Measurements from ENCODE around the gene DYRK1B. TPM values are rescaled to one million over a fixed set of nuclear protein-coding genes. Genes with fewer than 3 reads are reported as not detected.

DYRK1B gene
- total RNA-seq, 6 experiments from 2014 or later, result 2.5 to 6.3 (median 4.4) TPM

DNA sequence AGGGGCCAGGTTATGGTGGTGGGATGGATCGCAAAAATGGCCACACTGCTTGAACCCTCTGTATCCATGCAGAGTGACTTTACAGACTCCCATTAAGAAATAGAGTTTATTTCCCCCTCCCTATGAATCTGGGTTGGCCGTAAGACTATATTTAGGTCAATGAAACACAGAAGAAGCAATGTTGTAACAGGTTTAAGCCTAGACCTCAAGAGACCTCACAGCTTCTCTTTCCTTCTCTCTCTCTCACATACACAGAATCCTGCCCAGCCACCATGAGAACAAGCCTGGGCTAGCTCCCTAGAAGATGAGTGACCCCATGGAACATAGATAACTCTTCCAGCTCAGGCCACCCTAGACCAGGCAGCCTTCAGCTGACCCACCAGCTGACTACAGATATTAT is 33.2 kb upstream of the DYRK1B start:
- no peak for ATAC-seq
- no peak overlapping the region for H3K4me3 ChIP-seq
- H3K27ac ChIP-seq, result no peak overlapping the region
- TF ChIP-seq POLR2A (IDR thresholded peaks at IDR 0.05), result no peak
- TF ChIP-seq, protein P1, sequence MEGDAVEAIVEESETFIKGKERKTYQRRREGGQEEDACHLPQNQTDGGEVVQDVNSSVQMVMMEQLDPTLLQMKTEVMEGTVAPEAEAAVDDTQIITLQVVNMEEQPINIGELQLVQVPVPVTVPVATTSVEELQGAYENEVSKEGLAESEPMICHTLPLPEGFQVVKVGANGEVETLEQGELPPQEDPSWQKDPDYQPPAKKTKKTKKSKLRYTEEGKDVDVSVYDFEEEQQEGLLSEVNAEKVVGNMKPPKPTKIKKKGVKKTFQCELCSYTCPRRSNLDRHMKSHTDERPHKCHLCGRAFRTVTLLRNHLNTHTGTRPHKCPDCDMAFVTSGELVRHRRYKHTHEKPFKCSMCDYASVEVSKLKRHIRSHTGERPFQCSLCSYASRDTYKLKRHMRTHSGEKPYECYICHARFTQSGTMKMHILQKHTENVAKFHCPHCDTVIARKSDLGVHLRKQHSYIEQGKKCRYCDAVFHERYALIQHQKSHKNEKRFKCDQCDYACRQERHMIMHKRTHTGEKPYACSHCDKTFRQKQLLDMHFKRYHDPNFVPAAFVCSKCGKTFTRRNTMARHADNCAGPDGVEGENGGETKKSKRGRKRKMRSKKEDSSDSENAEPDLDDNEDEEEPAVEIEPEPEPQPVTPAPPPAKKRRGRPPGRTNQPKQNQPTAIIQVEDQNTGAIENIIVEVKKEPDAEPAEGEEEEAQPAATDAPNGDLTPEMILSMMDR (IDR thresholded peaks at IDR 0.05), result no peak
- WGBS (ENCODE audit: insufficient coverage, low coverage, low lambda C conversion rate, missing lambda C conversion rate), result 80% methylated on average over 1 of the region's 2 CpGs
- H3K27me3 ChIP-seq, result no peaks in the 10 kb centered on the region
- no peaks in the 10 kb centered on the region for H3K4me1 ChIP-seq
- no peaks in the 10 kb centered on the region for H3K36me3 ChIP-seq
- intact Hi-C loops (cut with DNase I), result no loop called here
- no peaks in the 10 kb centered on the region for H3K9me3 ChIP-seq
- DNase-seq, result no peak

DNA sequence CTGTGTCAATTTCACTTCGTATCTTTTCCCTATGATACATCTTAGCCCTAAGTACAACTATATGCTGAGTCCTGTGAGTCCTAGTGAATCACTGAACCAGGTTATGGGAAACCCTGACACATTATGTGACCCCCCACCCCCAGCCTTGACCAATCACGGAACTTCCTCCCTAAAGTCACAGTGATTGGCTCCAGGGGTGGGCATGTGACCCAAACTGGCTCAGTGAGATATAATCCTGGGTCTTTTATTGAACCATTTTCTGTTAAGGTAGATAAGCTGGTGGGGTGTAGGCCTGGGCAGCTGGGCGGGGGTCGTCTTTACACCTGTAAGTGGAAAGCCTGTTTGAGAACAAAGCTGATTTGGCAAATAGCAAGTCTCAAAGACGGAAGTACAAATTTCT is 32.0 kb upstream of the DYRK1B start:
- no peaks in the 10 kb centered on the region for H3K27me3 ChIP-seq
- H3K36me3 ChIP-seq, result no peaks in the 10 kb centered on the region
- 68% methylated on average over 5 of the region's 5 CpGs for WGBS (ENCODE audit: insufficient coverage, low coverage, low lambda C conversion rate, missing lambda C conversion rate)
- no peak for DNase-seq
- TF ChIP-seq, protein P1 (IDR thresholded peaks at IDR 0.05), result no peak
- no peak for TF ChIP-seq POLR2A (IDR thresholded peaks at IDR 0.05)
- intact Hi-C loops (cut with DNase I), result no loop called here
- no peak overlapping the region for H3K4me3 ChIP-seq
- H3K9me3 ChIP-seq, result no peaks in the 10 kb centered on the region
- H3K27ac ChIP-seq, result no peak overlapping the region
- ATAC-seq, result no peak
- H3K4me1 ChIP-seq, result no peaks in the 10 kb centered on the region

DNA sequence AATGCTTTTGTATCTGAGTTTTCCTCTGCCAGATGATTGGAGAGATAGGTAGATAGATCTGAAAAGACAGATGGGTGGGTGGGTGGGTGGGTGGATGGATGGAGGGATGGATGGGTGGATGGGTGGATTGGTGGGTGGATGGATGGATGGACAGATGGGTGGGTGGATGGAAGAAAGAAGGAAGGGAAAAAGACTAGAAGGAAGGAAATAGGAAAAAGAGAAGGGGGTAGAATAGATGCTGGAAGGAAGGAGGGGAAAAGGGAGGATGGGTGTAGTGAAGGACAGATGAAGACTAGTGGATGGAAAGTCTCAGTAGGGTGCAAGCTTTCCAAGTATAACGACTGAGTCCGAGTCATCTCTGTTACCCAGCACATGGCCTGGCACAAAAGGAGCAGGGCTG is 31.2 kb upstream of the DYRK1B start:
- no peak for ATAC-seq
- intact Hi-C loops (cut with DNase I), result no loop called here
- H3K9me3 ChIP-seq, result no peaks in the 10 kb centered on the region
- no peak overlapping the region for H3K4me3 ChIP-seq
- no peaks in the 10 kb centered on the region for H3K36me3 ChIP-seq
- no peak for DNase-seq
- WGBS (ENCODE audit: insufficient coverage, low coverage, low lambda C conversion rate, missing lambda C conversion rate), result 83% methylated on average over 2 of the region's 2 CpGs
- H3K4me1 ChIP-seq, result no peaks in the 10 kb centered on the region
- no peaks in the 10 kb centered on the region for H3K27me3 ChIP-seq
- no peak overlapping the region for H3K27ac ChIP-seq
- TF ChIP-seq, protein P1 (IDR thresholded peaks at IDR 0.05), result no peak
- no peak for TF ChIP-seq POLR2A (IDR thresholded peaks at IDR 0.05)

DNA sequence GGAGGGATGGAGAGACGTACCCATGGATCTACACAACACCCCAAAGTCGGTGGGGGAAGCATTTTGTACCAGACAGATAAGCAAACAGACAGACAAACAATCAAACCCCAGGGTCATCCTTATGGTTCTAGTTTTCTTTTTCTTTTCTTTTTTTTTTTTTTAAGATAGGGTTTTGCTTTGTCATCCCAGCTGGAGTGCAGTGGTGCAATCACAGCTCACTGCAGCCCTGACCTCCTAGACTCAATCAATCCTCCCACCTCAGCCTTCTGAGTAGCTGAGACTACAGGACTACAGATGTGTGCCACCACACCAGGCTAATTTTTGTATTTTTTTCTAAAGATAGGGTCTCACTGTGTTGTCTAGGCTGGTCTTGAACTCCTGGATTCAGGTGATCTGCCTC is 30.2 kb upstream of the DYRK1B start:
- intact Hi-C loops (cut with DNase I), result no loop called here
- TF ChIP-seq, protein P1 (IDR thresholded peaks at IDR 0.05), result no peak
- TF ChIP-seq POLR2A (IDR thresholded peaks at IDR 0.05), result no peak
- Histone ChIP-seq H3K4me1 (no peaks in the 10 kb centered on the region), H3K9me3 (no peaks in the 10 kb centered on the region), H3K27me3 (no peaks in the 10 kb centered on the region), H3K36me3 (no peaks in the 10 kb centered on the region), H3K27ac (no peak overlapping the region), H3K4me3 (no peak overlapping the region)
- 74% methylated on average over 2 of the region's 2 CpGs for WGBS (ENCODE audit: insufficient coverage, low coverage, low lambda C conversion rate, missing lambda C conversion rate)
- ATAC-seq (no peak), DNase-seq (no peak)

DNA sequence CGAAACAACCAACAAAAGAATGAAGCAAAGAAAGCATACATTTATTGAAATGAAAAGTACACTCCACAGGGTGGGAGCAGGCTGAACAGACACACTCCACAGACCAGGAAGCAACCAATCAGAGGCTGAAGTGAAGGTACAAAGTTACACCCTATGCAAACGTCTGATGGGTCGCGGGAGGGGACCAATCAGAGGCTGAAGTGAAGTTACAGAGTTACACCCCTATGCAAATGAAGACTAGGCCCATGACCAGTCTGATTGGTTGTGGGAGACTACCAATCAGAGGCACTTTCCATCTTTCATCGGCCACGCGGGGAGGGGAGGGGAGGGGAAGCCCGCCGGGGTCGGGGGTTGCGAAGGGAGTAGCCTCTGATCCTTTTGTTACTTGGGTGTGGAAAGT is 24.6 kb upstream of the DYRK1B start:
- intact Hi-C loops (cut with DNase I), result no loop called here
- TF ChIP-seq, protein P1 (IDR thresholded peaks at IDR 0.05), result no peak
- TF ChIP-seq POLR2A (IDR thresholded peaks at IDR 0.05), result no peak
- WGBS (ENCODE audit: insufficient coverage, low coverage, low lambda C conversion rate, missing lambda C conversion rate), result 31% methylated on average over 8 of the region's 11 CpGs
- Histone ChIP-seq H3K27ac (no peak overlapping the region), H3K4me1 (no peaks in the 10 kb centered on the region), H3K4me3 (no peak overlapping the region), H3K27me3 (no peaks in the 10 kb centered on the region), H3K9me3 (no peaks in the 10 kb centered on the region), H3K36me3 (no peaks in the 10 kb centered on the region)
- no peak for DNase-seq
- no peak for ATAC-seq
